Measurements from ENCODE around the gene MRPL47.
"Not testable (repeated sequence)": the region's sequence is repeated elsewhere in the genome, so short reads cannot be mapped to it uniquely, and the experiment has no call there.

MRPL47 gene

DNA sequence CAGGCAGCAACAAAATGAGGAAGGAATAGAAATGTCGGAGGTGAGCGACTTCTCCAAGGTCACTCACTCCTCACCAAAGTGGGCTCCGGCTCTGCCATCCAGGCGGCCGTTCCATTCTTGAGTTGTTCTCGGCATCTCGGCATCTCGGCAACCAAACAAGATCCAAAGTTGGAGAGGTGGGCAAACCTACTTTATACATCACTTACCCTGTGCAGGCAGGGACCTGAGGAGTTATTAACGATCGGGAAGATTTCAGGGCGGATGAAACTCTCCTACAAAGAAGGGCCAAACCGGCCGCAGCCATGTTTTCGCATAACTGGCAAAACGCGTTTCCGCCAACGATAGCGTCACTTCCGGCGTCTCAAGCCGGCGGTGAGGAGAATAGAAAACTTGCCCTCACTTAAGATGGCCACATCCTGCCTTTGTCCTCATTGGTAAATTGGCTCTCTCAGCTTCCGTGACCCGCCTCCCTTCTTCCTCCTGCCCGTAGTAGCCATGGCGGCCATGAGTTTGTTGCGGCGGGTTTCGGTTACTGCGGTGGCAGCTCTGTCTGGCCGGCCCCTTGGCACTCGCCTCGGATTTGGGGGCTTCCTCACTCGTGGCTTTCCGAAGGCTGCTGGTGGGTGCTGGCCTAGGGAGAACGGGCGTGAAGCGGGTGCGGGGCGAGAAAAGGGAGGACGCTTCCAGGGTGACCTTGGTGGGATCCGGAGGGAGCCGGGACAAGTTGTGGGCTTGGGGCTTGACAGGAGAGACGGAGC lies at the start of gene MRPL47, which contains the start of gene NDUFB5:
TSS of gene MRPL47 (minus strand) at position 318 of the 758 bp plus-strand sequence. CDS start at position 304, 14 bp downstream.
TSS of gene NDUFB5 (plus strand) at position 474 of the 758 bp plus-strand sequence. CDS start at position 496, 22 bp downstream.
- DNase-seq, result peak; percentile 94

DNA sequence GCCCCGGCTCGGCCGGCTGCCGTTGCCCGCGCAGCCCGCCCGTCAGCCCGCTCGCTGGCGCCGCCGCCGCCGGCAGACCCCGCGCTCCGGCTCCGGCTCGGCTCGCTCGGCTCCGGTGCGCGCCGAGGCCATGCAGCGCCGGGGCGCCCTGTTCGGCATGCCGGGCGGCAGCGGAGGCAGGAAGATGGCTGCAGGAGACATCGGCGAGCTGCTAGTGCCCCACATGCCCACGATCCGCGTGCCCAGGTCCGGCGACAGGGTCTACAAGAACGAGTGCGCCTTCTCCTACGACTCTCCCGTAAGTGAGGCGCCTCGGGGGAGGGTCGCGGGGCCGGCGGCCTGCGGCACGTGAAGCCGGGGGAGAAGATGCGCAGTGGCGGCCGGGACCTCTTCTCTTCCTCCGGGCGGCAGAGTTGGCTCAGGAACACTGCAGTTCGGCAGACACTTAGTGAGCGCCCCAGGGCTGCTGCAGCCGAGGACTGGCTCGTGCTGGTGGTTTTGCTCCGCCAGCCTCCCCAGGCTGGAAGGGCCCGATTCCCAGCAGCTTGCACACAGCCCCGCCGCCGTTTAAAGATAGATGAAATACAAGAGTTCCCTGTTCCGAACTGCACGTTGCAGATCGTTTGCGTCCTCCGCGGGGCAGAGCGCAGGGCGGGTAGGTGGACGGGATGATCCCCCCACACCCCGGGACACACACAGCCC lies 48.8 kb upstream of the MRPL47 start:
- DNase-seq, result peak; percentile 63

DNA sequence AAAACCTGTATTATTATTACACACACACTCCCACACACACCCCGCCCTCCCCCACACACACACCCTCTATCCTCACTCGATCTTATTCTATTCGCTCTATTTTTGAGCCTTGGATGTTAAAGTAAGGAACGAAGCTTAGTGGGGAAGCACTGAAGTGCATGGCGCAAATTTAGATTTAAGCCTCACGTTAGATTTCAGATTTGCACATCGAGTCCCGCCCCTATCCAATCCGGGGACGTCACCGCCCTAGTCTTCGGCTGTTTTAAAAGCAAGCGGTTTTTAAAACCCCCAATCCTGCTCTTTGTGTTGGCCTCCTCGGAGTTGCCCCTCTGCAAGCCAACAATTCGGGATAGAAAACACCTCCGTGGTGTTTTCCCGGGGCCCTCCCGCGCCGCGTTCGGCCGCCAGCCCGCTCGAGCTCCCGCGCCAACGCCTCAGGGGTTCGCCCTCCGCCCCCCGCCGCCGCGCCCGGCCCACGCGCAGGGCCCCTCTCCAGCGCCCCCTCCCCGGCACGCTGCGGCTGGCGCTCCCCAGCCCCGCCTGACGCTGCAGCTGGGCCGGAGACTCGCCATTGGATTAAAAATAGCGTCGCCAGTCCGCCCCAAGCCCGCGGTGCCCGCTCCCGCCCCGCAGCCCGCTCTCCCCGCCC lies 48.1 kb upstream of the MRPL47 start, which contains the start of gene USP13:
TSS of gene USP13 (plus strand) at position 594 of the 649 bp plus-strand sequence. CDS start 186 bp downstream, outside the sequence.
- peak; percentile 54 for DNase-seq

DNA sequence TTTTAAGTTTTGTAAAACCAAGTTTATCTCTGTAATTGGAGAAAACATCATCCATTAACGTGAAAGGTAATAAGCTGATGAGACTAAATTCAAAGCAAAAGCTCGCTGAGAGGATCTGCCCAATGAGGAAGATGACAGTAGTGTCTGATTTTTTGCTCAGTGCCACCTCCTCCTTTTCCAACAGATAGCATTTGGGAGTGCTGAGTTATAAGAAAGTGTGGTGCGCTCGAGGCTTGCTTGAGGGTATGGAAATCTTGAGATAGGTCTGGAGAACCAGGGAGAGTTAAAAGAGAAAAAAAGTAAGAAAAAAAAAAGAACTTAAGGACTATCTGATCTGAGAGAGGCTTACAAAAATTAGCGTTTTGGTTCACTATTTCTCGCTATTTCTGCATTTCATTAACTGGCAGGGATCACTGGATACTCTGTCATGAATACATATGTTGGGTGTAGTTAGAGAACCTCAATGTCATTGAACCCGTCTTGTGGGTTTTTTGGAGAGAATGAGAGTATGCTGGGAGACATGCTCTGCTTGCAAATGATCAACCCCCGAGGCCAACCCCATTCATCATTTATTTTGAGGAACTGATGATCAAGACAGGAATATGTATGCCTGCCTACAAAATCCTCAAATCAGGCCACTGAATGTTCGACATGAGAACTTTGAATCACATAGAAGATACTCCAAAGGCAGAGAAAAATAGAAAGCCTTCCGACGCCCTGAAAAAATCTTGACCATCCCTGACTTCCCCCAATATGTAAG lies 47.4 kb upstream of the MRPL47 start:
- DNase-seq, result no peak

DNA sequence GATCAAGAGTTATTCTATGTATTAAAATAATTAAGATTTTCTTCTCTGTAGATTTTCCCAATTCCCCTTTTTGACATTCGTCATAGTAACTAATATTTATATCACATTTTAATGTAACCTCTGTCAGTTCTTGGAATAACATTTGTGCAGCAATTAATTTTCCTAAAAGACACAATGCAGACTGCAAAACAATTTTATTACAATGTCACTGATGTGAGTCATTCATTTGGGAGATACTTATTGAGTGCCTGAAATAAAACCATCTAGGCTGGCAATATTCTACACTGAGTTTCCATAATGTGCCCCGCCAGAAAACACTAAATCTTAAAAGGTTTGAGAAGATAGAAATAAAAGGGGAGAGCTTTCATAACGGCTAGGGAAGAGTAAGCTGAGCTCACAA lies 41.7 kb upstream of the MRPL47 start:
- DNase-seq, result no peak

DNA sequence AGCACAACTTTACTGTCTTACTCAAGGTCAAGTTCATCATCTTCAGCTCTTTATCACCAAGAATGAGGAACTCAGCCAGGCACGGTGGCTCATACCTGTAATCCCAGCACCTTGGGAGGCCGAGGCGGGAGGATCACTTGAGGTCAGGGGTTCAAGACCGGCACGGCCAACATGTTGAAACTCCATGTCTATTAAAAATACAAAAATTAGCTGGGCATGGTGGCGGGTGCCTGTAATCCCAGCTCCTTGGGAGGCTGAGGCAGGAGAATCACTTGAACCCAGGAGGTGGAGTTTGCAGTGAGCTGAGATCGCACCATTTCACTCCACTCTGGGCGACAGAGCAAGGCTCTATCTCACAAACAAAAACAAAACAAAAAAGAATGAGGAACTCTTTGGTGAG lies 39.4 kb upstream of the MRPL47 start:
- not testable (repeated sequence) for DNase-seq

DNA sequence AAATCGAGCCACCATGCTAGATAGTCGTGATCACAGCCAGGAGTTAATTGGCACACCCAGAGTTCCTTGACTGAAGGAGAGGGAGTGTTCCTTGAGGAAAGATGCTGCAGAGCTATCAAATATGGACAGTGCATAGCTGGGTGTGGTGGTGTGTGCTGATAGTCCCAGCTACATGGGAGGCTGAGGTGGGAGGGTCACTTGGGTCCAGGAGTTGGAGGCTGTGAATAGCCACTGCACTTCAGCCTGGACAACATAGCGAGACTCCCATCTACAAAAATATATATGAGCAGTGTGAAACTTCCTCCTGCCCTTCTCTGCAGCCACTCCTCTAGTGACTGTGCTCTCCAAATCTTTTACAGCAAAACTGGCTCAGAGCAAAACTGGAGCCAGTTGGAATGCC lies 38.4 kb upstream of the MRPL47 start:
- no peak for DNase-seq

DNA sequence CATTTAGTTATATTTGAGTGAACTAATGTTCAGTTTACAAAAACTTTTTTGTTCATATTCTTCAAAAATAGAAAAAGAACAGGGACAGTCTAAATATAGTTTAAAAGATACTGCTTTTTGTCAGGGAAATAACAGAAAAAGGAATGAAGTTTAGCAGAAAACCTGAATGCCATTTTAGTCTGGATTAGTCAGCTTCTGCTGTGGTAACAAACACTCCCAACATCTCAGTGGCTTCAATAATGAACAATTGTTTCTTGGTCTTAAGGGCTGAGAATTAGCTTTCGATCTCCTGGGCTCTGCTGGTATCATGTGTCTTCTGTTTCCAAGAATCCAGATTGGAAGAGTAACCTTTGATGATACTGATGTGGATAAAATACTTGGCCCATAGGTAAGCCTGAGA lies 36.0 kb upstream of the MRPL47 start:
- DNase-seq, result no peak

DNA sequence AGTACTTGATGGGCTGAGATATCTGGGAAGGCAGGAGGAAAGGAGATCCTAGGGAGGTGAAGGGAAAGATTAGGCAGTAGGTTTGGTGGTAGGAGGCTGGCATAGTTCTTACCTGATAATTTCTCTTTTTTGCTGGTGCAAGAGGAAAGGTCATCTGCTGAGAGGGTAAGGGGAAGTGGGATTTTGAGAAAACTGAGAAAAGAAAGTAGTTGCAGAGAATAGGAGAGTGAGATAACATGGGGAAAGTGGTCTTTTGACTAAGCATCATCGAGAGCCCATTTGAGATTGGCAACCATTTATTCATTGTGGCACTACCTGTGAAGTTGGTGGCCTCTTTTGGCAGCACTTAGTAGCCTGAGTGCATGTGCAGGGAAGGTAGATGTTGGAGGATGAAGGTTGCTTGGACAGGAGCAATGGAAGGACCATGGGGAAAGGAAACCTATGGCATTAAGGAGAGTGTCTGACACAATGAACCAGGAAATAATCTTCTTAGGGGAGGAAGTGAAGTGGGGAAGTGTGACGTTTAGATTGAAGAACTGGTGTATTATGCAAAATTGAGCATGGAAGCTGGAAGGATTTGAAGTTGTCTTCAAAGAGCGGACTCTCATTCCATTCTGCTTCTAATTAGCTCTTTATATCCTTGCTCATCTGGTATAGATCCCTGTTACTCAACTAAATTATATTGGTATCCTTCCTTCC lies 26.5 kb upstream of the MRPL47 start:
- no peak for DNase-seq

DNA sequence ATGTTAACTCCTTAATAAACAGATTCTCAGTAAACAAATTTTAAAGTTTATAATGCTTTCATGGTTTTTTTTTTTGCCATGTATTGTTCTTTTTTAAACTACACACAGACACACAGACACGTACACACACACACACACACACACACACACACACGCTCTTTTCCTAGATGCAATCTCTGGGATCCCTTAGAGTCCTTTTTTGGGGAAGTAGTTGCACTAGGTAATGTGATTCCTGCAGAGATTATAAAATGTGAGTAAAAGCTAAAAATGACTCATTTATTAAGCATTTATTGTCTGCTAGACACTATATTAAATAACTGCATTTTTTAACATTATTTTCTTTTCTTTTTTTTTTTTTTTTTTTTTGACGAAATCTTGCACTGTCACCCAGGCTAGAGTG lies 20.0 kb upstream of the MRPL47 start:
- no peak for DNase-seq

DNA sequence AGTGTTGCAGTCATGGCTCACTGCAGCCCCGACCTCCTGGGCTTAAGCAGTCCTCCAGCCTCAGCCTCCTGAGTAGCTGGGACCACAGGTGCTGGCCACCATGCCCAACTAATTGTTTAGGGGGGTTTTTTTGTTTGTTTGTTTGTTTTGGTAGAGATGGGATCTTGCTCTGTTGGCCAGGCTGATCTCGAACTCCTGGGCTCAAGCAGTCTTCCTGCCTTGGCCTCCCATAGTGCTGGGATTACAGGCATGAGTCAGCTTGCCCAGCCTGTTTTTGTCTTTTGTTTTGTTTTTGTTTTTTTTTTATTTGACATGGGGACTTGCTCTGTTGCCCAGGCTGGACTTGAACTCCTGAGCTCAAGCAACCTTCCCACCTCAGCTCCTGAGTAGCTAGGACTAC lies 17.6 kb upstream of the MRPL47 start:
- no peak for DNase-seq

DNA sequence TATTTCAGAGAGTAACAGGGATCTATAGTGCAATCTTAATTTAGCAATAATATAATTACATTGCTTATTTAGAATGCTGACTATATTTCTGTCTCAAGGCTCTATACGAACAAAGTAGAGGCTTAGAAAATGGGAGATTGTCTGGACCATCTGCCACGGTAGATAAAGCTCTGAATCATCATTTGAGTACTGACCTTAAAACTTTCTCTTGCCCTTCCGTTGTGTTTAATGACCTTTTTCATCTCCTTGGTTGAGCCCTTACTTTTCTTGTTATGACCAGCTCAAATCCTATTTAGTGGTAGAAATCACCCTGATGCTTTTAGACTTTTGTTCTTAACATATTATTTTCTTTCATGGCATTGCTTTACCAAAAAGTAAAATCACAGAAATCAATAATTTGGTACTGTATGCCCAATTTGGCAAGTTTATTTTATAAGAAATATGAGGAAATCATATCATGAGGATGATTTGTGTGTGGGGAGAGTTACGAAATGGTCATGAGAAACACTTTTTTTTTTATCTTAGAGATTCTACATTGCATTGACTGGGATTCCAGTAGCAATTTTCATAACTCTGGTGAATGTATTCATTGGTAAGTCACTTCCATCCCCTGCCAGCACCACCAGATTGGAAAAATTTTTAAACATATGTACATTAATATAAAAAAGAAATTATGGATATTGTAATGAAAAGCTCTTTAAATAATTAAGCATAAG lies 11.2 kb upstream of the MRPL47 start:
- DNase-seq, result no peak

DNA sequence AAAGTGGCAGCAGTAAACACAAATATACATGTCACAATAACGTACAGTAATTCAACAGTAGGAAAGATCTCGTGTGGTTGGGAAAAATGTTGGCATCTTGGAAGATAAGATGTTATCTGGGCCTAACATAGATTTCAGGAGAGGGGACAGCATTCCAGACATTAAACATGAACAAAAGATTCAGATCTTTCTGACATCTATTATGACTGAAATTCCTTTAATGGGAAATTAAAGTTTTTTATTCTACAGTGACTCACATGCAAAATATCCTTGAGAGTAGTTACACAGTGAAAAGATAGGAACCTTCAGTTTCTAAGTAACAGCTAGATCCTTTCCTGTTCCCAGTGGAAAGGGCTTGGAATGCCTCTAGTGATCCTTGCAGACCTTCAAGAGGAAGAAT lies 9.4 kb upstream of the MRPL47 start:
- DNase-seq, result no peak

DNA sequence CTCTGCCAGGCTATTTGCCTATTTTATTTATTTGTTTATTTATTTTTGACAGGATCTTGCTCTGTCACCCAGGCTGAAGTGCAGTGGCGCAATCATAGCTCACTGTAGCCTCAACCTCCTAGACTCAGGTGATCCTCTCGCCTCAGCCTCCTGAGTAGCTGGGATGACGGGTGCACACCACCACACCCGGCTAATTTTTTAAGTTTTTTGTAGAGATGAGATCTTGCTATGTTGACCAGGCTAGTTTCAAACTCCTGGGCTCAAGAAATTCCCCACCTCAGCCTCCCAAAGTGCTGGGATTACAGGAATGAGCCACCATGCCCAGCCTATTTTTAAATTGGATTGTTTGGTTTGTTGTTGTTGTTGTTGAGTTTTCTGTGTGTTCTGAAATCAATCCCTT lies 5.6 kb upstream of the MRPL47 start:
- no peak for DNase-seq

DNA sequence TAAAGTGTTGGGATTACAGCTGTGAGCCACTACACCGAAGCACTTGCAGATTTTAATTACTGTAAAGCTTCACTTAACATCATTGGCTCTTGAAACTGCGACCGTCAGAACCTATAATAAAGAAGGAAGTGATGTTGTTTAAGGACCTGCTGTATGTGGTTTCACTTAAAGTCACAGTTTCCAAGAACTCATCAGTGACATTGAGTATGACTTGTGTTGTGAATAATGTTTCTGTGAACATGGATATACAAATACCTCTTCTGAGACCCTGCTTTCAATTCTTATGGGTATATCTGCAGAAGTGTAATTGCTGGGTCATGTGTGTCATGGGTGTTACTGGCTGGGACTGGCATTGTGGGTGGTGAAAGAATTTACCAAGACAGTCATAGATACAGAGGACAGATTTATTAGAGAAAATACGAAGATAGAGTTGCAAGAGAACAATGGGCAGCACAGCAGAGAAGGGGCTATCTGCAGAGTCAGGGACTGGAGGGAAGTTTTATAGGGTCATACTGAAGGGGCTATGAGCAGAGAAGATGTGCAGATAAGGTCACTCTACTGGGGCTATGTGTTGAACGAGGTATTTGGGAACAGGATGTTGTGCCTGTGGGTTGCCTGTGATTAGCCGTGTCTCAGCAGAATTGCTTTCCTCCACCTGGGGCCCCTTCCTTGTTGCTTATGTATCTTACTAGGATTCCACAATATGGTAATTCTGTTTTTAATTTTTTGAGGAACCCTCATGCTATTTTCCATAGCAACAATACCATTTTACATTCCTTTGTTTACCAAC lies 4.7 kb upstream of the MRPL47 start:
- DNase-seq, result no peak

DNA sequence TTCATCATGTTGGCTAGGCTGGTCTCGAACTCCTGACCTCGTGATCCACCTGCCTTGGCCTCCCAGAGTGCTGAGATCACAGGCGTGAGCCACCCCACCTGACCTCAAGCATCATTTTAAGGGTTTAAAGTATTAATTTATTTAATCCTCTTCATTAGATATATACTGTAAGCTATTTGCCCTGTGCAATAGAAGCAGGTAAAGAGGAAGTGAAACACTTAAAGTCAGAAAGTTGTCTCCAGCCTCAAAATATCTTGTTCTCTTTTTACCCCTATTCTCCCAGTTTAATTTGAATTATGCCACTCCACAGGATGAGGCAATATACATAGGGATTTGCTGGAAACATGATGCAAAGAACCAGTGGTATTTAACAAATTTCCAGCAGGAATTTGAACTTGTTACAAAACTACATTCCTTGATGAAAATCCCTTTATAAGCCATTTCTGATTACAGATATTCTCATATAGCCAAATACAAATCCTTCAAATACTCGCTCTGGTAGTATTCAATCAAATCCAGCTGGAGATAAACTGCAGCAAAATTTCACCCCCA lies 2.2 kb upstream of the MRPL47 start:
- DNase-seq, result no peak

DNA sequence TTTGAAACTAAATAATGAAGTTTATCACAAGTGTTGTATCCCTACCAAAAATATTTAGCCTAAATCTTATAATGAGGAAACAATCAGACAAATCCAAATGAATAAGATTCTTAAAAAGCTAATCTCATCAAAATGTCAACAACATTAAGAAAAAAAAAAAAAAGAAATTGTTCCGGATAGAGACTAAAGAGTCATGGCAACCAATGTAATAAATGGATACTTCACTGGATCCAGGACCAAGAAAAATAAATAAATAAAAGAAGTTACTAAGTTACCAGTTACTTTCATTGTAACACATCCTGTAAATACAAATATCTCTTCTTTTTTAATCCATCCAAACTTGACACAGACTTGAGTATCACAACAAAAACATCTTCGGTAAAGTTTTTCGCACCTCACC lies 607 bp downstream of the MRPL47 start:
- DNase-seq, result no peak

DNA sequence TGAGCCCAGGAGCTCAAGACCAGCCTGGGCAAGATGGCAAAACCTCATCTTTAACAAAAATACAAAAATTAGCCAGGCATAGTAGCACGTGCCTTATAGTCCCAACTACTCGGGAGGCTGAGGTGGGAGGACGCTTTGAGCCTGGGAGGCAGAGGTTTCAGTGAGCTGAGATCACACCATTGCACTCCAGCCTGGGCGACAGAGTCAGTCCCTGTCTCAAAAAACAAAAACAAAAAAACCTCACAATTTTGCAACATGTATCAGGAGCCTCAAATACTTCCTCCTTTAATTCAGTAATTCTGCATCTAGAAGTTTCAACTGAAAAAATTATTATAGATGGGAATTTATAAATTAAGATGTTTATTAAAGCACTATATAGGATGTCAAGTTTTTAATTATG lies 1.1 kb downstream of the MRPL47 start:
- no peak for DNase-seq

DNA sequence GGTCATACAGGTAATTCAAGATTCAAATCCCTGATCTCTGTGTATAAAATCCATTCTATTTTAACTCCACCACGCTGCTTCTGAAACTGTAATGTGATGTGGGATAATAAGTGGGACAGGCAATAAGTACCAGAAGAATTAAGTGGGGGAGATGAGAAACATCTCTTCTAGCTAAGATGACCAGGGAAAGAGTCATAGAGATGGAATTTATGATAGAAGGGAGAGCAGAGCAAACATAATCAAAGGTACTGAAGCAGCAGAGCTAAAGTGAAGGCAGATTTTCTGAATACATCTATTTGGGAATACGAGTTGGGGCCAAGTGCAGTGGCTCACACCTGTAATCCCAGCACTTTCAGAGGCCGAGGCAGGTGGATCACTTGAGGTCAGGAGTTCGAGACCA lies 4.9 kb downstream of the MRPL47 start:
- DNase-seq, result no peak

DNA sequence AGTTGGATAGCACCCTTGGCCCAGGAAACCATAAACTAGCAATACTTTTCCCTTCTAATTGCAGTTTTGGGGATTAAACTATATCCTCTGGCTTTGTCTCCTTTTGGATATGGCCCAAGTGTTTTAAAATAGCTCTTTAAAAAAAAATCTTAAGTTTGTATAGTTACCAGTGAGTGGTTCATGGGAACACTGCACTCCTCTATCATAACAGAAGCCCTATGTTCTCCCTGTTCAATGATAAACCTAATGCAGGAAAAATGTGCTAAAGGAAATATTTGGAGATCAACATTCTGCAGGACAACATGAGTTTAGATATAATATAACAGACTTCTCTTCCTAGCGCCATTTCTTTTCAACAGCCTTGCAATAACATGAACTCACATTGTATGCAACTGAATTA lies 13.1 kb downstream of the MRPL47 start:
- no peak for DNase-seq

DNA sequence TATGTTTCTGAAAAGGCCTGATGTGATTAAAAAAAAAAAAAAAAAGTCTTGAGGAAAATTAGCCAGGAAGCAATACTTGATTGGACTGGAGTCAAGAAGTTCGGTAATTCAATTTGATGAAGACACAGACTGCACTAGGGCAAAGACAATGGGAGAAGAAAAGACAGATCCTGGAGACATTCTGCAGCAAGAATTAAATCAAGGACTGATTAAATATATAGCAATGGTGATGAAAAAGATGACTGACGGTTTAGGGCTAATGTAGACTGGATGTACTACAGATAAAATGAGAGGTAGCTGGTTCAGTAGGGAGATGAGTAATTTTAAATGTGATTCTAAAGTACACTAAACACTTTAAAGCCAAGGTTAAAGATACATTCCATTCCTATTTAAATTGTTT lies 13.8 kb downstream of the MRPL47 start:
- no peak for DNase-seq

All from CD4-positive, alpha-beta T cell treated with Interleukin-15 for 1 hour (primary cell).